C4-2B (cell line): ENCODE data around the gene GYPC.

ENCODE experiments used
- ZFX ChIP-seq: fragments of 450-650 bp; IDR thresholded peaks from 2 replicates; pipeline ENCODE4 v1.6.1; 2017
- TF ChIP-seq, protein P1 (sequence below): fragments of 450-650 bp; conservative IDR thresholded peaks from 2 replicates; pipeline ENCODE4 v1.5.1; 2017; ENCODE audit warnings: mild to moderate bottlenecking

DNA sequence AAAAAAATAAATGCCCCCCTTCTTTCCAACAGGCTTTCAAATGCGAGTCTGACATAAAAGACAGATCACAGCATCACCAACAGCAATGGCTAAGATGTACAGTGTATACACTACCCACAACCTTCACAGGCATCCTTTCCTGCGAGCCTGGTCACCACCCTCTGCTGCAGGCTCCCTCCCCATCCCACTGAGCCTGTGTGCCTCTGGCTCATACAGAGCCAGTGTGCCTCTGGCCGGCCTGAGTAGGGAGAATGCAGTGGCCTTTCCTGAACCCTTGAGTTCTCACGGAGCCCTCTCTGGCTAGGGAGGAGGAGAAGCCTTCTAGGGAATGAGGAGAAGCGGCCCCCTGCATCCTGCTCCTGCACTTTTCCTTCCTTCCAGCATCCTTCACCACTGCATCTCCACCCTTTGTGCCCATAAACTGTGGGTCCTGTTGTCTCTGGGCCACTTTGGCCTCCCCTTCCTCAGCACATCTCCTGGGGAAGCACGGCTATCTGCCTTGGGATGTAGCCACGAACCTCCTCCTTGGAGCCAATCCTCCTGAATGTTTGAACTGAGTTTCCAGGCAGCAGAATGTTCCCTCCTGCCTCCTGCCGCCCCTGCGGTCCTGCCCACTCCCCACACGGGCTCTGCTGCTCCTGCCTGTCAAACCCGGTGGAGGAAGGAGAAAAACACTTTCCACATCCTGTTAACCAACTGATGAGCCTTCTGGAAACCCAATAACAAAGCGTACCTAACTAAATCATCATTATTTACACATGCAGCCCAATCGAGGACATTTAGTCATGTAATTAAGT is 22.5 kb downstream of the GYPC start:
- TF ChIP-seq, protein P1, sequence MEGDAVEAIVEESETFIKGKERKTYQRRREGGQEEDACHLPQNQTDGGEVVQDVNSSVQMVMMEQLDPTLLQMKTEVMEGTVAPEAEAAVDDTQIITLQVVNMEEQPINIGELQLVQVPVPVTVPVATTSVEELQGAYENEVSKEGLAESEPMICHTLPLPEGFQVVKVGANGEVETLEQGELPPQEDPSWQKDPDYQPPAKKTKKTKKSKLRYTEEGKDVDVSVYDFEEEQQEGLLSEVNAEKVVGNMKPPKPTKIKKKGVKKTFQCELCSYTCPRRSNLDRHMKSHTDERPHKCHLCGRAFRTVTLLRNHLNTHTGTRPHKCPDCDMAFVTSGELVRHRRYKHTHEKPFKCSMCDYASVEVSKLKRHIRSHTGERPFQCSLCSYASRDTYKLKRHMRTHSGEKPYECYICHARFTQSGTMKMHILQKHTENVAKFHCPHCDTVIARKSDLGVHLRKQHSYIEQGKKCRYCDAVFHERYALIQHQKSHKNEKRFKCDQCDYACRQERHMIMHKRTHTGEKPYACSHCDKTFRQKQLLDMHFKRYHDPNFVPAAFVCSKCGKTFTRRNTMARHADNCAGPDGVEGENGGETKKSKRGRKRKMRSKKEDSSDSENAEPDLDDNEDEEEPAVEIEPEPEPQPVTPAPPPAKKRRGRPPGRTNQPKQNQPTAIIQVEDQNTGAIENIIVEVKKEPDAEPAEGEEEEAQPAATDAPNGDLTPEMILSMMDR = no peak
- no peak for TF ChIP-seq ZFX
